ENCODE data around the gene SGPP1. TPM values are rescaled to one million over a fixed set of nuclear protein-coding genes. Genes with fewer than 3 reads are reported as not detected.
"Not testable (repeated sequence)": the region's sequence is repeated elsewhere in the genome, so short reads cannot be mapped to it uniquely, and the experiment has no call there.

SGPP1 gene
- total and polyA plus RNA-seq, 4 donors = 6.1 to 17.5 (median 12.4) TPM

DNA sequence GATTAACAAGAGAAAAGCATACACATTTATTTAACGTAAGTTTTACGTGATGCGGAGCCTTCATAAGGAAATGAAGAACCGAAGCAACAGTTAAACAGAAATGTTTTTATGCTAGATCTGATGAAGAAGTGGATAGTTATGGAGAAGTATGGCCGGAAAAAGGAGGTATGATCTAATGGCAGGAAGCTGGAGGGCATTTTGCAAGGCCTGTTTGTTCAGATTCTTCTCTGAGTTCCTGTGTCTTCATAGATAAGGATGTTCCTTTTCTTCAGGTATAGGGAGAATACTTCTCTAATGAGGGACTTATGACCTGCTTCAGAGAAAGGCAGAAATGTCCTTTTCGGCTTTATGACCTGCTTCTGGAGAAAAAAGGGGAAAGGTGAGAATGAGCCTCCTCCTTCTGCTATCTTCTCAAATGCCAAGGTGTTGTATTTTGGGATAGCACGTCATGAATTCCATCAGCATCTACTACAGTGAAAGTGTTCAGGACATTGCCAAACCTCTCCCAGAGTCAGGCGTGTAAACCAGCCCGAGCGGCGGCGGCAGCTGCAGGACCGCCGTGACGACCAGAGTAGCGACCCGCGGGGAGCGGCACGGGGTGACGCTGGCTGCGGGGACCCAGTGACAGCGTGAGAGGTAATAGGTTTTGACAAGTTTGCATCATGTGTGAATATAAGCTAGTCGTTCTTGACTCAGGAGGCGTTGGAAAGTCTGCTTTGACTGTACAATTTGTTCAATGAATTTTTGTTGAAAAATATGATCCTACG, 33.7 kb upstream of the SGPP1 start:
- Histone ChIP-seq H3K4me1 (ENCODE audit: control insufficient read depth in 1 of 2, insufficient read depth in 2 of 2, low read length in 2 of 2) (no peaks in the 10 kb centered on the region), H3K9me3 (ENCODE audit: control insufficient read depth, low read length) (peaks cover 1% of the 10 kb centered on the region), H3K27me3 (ENCODE audit: control insufficient read depth in 1 of 2, insufficient read depth in 2 of 2, low read length in 1 of 2) (no peaks in the 10 kb centered on the region), H3K27ac (ENCODE audit: low read depth in 1 of 2, low read length in 2 of 2) (no peak overlapping the region), H3K4me3 (ENCODE audit: low read length in 2 of 2) (no peak overlapping the region), H3K36me3 (ENCODE audit: control insufficient read depth in 1 of 2, insufficient read depth in 2 of 2, low read length in 1 of 2) (no peaks in the 10 kb centered on the region)
- no peak for DNase-seq
- 75 to 83% methylated on average over 26 of the region's 26 CpGs for WGBS, 2 donors
- intact Hi-C loops (cut with DNase I) = no loop called here
- ATAC-seq (ENCODE audit: low FRiP score) = no peak

DNA sequence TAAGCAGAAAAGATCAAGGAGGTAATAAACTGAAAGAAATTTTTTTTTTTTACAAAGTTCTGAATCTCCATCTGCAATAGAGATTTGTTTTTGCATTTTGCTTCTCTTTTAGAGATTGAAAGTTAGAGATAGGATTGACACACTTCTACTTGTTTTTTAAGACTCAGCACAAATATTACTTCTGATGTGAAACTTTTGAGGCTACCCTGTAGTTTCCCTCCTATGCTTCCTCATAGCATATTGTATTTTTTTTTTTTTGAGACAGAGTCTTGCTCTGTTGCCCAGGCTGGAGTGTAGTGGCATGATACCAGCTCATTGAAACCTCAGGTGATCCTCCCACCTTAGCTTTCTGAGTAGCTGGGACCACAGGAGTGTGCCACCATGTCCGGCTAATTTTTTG, 32.1 kb upstream of the SGPP1 start:
- Histone ChIP-seq H3K36me3 (ENCODE audit: control insufficient read depth in 1 of 2, insufficient read depth in 2 of 2, low read length in 1 of 2) (no peaks in the 10 kb centered on the region), H3K4me3 (ENCODE audit: low read length in 2 of 2) (no peak overlapping the region), H3K27me3 (ENCODE audit: control insufficient read depth in 1 of 2, insufficient read depth in 2 of 2, low read length in 1 of 2) (no peaks in the 10 kb centered on the region), H3K27ac (ENCODE audit: low read depth in 1 of 2, low read length in 2 of 2) (no peak overlapping the region), H3K4me1 (ENCODE audit: control insufficient read depth in 1 of 2, insufficient read depth in 2 of 2, low read length in 2 of 2) (no peaks in the 10 kb centered on the region), H3K9me3 (ENCODE audit: control insufficient read depth, low read length) (no peaks in the 10 kb centered on the region)
- 94 to 100% methylated on average over 1 of the region's 1 CpG for WGBS, 2 donors
- intact Hi-C loops (cut with DNase I) = no loop called here
- ATAC-seq (ENCODE audit: low FRiP score) (no peak), DNase-seq (no peak)

DNA sequence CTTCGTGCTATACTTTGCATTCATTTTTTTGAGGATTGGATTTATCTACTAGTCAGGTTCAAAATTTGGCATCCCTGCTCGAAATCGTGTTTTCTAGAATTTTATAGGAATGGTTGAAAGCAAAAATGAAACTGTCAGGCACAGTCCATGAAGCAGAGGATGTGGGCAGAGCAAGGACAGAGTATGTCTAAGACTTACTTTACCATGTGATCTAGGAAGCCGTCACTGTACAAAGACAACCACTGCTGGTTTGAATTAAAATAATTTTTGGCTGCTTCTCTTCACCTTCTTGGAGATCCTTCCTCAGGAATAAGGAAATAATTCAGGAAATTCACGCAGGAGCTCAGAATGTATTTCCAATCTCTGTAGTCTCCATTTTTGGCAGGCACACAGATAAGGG, 31.6 kb upstream of the SGPP1 start:
- no peaks in the 10 kb centered on the region for H3K4me1 ChIP-seq (ENCODE audit: control insufficient read depth in 1 of 2, insufficient read depth in 2 of 2, low read length in 2 of 2)
- DNase-seq (no peak), ATAC-seq (ENCODE audit: low FRiP score) (no peak)
- intact Hi-C loops (cut with DNase I) = no loop called here
- H3K4me3 ChIP-seq (ENCODE audit: low read length in 2 of 2) = no peak overlapping the region
- WGBS, 2 donors = 55 to 57% methylated on average over 5 of the region's 5 CpGs
- no peaks in the 10 kb centered on the region for H3K36me3 ChIP-seq (ENCODE audit: control insufficient read depth in 1 of 2, insufficient read depth in 2 of 2, low read length in 1 of 2)
- no peaks in the 10 kb centered on the region for H3K27me3 ChIP-seq (ENCODE audit: control insufficient read depth in 1 of 2, insufficient read depth in 2 of 2, low read length in 1 of 2)
- H3K9me3 ChIP-seq (ENCODE audit: control insufficient read depth, low read length) = no peaks in the 10 kb centered on the region
- no peak overlapping the region for H3K27ac ChIP-seq (ENCODE audit: low read depth in 1 of 2, low read length in 2 of 2)

DNA sequence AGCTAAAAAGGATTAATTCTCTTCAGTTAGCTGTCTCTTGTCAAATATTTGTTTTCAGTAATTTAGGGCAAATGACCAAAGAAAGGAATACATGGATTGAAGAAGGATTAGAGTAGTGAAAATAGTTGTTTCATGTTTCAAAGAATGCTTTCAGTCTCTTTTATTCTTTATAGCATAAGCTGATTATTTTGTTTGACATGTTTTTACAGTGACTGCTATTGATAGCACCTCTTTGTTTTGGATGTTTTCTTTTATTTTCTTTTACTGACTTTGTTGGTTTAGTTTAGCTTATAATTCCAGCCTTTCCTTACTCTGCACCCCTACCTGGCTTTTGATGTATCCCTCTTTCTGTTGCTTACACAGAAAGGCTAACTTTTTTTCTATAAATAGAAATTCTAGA, 29.3 kb upstream of the SGPP1 start:
- Histone ChIP-seq H3K27me3 (ENCODE audit: control insufficient read depth in 1 of 2, insufficient read depth in 2 of 2, low read length in 1 of 2) (no peaks in the 10 kb centered on the region), H3K27ac (ENCODE audit: low read depth in 1 of 2, low read length in 2 of 2) (no peak overlapping the region), H3K36me3 (ENCODE audit: control insufficient read depth in 1 of 2, insufficient read depth in 2 of 2, low read length in 1 of 2) (no peaks in the 10 kb centered on the region), H3K4me1 (ENCODE audit: control insufficient read depth in 1 of 2, insufficient read depth in 2 of 2, low read length in 2 of 2) (no peaks in the 10 kb centered on the region), H3K4me3 (ENCODE audit: low read length in 2 of 2) (no peak overlapping the region), H3K9me3 (ENCODE audit: control insufficient read depth, low read length) (no peaks in the 10 kb centered on the region)
- intact Hi-C loops (cut with DNase I) = no loop called here
- ATAC-seq (ENCODE audit: low FRiP score) (no peak), DNase-seq (no peak)

DNA sequence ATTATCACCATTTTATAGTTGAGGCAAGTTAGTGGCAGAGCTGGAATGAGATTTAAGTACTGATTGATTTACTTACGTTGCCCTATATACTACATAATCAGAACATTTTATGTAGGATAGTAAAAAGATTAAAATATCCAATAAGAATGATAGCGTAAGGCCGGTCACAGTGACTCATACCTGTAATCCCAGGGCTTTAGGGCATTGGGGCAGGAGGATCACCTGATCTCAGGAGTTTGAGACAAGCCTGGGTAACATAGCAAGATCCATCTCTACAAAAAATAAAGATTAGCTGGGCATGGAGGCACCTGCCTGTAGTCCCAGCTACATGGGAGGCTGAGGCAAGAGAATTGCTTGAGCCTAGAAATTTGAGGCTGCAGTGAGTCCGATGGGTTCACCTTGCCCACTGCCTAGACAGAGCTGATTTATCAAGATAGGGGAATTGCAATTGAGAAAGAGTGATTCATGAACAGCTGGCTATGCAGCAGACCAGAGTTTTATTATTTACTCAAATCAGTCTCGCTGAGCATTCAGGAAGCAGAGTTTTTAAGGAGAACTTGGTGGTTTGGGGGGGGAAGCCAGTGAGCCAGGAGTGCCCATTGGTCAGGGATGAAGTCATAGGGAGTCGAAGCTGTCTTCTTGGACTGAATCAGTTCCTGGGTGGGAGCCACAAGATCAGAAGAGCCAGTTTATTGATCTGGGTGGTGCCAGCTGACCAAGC, 24.7 kb upstream of the SGPP1 start:
- no peaks in the 10 kb centered on the region for H3K36me3 ChIP-seq (ENCODE audit: control insufficient read depth in 1 of 2, insufficient read depth in 2 of 2, low read length in 1 of 2)
- no peak overlapping the region for H3K4me3 ChIP-seq (ENCODE audit: low read length in 2 of 2)
- 72 to 74% methylated on average over 6 of the region's 6 CpGs for WGBS, 2 donors
- H3K9me3 ChIP-seq (ENCODE audit: control insufficient read depth, low read length) = no peaks in the 10 kb centered on the region
- H3K4me1 ChIP-seq (ENCODE audit: control insufficient read depth in 1 of 2, insufficient read depth in 2 of 2, low read length in 2 of 2) = no peaks in the 10 kb centered on the region
- intact Hi-C loops (cut with DNase I) = no loop called here
- no peak overlapping the region for H3K27ac ChIP-seq (ENCODE audit: low read depth in 1 of 2, low read length in 2 of 2)
- no peaks in the 10 kb centered on the region for H3K27me3 ChIP-seq (ENCODE audit: control insufficient read depth in 1 of 2, insufficient read depth in 2 of 2, low read length in 1 of 2)
- ATAC-seq (ENCODE audit: low FRiP score) (no peak), DNase-seq (peak in 1 of 2 donors; percentile 65)

DNA sequence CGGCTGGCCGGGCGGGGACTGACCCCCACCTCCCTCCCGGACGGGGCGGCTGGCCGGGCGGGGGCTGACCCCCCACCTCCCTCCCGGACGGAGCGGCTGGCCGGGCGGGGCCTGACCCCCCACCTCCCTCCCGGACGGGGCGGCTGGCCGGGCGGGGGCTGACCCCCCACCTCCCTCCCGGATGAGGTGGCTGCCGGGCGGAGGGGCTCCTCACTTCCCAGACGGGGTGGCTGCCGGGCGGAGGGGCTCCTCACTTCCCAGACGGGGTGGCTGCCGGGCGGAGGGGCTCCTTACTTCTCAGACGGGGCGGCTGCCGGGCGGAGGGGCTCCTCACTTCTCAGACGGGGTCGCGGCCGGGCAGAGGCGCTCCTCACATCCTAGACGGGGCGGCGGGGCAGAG, 23.2 kb upstream of the SGPP1 start:
- H3K9me3 ChIP-seq (ENCODE audit: control insufficient read depth, low read length); H3K36me3 ChIP-seq (ENCODE audit: control insufficient read depth in 1 of 2, insufficient read depth in 2 of 2, low read length in 1 of 2); DNase-seq; H3K27ac ChIP-seq (ENCODE audit: low read depth in 1 of 2, low read length in 2 of 2); intact Hi-C loops (cut with DNase I); H3K4me3 ChIP-seq (ENCODE audit: low read length in 2 of 2); ATAC-seq (ENCODE audit: low FRiP score); H3K4me1 ChIP-seq (ENCODE audit: control insufficient read depth in 1 of 2, insufficient read depth in 2 of 2, low read length in 2 of 2); H3K27me3 ChIP-seq (ENCODE audit: control insufficient read depth in 1 of 2, insufficient read depth in 2 of 2, low read length in 1 of 2): not testable (repeated sequence)
- 93 to 95% methylated on average over 36 to 39 of the region's 39 CpGs for WGBS, 2 donors

DNA sequence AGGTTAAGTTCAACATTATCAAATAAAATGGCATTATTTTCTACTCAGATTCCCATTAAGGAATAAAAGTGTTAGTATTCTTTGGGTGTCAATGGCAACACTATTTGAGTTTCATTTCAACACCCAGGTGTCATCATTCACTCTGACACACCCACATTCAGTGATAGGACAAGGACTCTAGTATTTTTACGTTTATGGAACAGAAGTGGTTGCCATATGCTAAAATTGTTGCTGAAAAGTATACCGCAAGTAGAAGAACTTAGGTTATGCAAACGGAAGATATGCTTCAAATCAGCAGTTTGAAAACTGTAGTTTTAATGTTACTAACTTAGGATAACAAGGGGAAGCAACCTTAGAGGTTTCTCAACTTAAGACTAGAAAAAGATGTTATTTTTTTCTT, 20.0 kb upstream of the SGPP1 start:
- ATAC-seq (ENCODE audit: low FRiP score) = no peak
- Histone ChIP-seq H3K36me3 (ENCODE audit: control insufficient read depth in 1 of 2, insufficient read depth in 2 of 2, low read length in 1 of 2) (no peaks in the 10 kb centered on the region), H3K27me3 (ENCODE audit: control insufficient read depth in 1 of 2, insufficient read depth in 2 of 2, low read length in 1 of 2) (no peaks in the 10 kb centered on the region), H3K4me1 (ENCODE audit: control insufficient read depth in 1 of 2, insufficient read depth in 2 of 2, low read length in 2 of 2) (no peaks in the 10 kb centered on the region), H3K4me3 (ENCODE audit: low read length in 2 of 2) (no peak overlapping the region), H3K9me3 (ENCODE audit: control insufficient read depth, low read length) (no peaks in the 10 kb centered on the region), H3K27ac (ENCODE audit: low read depth in 1 of 2, low read length in 2 of 2) (no peak overlapping the region)
- DNase-seq = no peak
- WGBS, 2 donors = 61 to 63% methylated on average over 3 of the region's 3 CpGs
- intact Hi-C loops (cut with DNase I) = no loop called here

DNA sequence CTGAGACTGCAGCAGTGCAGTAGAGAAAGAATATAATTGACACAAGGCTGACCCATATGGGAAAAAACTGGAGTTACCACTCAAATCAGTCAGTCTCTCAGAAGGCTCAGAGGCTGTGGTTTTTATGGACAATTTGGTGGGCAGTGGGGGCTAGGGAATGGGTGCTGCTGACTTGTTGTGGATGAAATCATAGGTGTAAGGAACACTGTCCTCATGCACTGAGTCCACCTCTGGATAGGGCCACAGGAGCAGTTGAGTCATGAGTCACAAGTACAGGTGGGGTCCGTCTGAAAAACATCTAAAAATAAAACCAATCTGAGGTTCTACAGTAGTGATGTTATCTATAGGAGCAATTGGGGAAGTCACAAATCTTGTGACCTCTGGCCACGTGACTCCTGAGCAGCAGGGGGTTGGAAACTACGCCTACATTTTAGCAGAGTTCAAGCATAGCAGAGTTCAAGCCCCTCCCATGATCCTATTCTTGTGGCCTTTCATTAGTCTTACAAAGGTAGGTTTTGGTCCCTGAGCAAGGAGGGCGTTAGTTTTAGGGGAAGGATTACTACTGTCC, 18.1 kb upstream of the SGPP1 start:
- 36 to 40% methylated on average over 4 of the region's 4 CpGs for WGBS, 2 donors
- H3K27me3 ChIP-seq (ENCODE audit: control insufficient read depth in 1 of 2, insufficient read depth in 2 of 2, low read length in 1 of 2) = no peaks in the 10 kb centered on the region
- H3K4me1 ChIP-seq (ENCODE audit: control insufficient read depth in 1 of 2, insufficient read depth in 2 of 2, low read length in 2 of 2) = no peaks in the 10 kb centered on the region
- DNase-seq (peak in 1 of 2 donors; percentile 73), ATAC-seq (ENCODE audit: low FRiP score) (no peak)
- H3K4me3 ChIP-seq (ENCODE audit: low read length in 2 of 2) = no peak overlapping the region
- H3K9me3 ChIP-seq (ENCODE audit: control insufficient read depth, low read length) = no peaks in the 10 kb centered on the region
- no peak overlapping the region for H3K27ac ChIP-seq (ENCODE audit: low read depth in 1 of 2, low read length in 2 of 2)
- H3K36me3 ChIP-seq (ENCODE audit: control insufficient read depth in 1 of 2, insufficient read depth in 2 of 2, low read length in 1 of 2) = no peaks in the 10 kb centered on the region
- intact Hi-C loops (cut with DNase I) = no loop called here

DNA sequence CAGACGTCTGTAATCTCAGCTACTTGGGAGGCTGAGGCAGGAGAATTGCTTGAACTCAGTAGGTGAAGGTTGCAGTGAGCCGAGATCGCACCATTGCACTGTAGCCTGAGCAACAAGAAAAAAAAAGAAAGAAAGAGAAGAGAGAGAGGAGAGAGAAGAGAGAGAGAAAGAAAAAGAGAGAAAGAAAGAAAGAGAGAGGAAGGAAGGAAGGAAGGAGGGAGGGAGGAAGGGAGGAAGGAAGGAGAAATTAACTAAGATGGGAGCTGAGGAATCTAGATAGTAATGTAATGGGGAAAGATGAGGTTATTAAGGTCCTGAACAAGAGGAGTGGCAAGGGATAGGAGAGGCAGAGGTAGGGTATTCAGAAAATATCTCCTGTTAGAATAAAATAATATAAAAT, 17.4 kb upstream of the SGPP1 start:
- no peak for ATAC-seq (ENCODE audit: low FRiP score)
- WGBS, 2 donors = 77 to 84% methylated on average over 3 of the region's 3 CpGs

More for the DNA sequence above, 17.4 kb upstream of the SGPP1 start:
- no peaks in the 10 kb centered on the region for H3K27me3 ChIP-seq (ENCODE audit: control insufficient read depth in 1 of 2, insufficient read depth in 2 of 2, low read length in 1 of 2)
- H3K27ac ChIP-seq (ENCODE audit: low read depth in 1 of 2, low read length in 2 of 2) = no peak overlapping the region
- DNase-seq = no peak
- intact Hi-C loops (cut with DNase I) = no loop called here
- no peaks in the 10 kb centered on the region for H3K36me3 ChIP-seq (ENCODE audit: control insufficient read depth in 1 of 2, insufficient read depth in 2 of 2, low read length in 1 of 2)
- no peaks in the 10 kb centered on the region for H3K4me1 ChIP-seq (ENCODE audit: control insufficient read depth in 1 of 2, insufficient read depth in 2 of 2, low read length in 2 of 2)
- H3K4me3 ChIP-seq (ENCODE audit: low read length in 2 of 2) = no peak overlapping the region
- no peaks in the 10 kb centered on the region for H3K9me3 ChIP-seq (ENCODE audit: control insufficient read depth, low read length)

All from aorta (tissue), 5 donors.